ENCODE measurements around the gene SLAMF1.

SLAMF1 gene

GRCh38 chr1:160578175-160578524 is 68.7 kb downstream of the SLAMF1 start:
- H3K23ac ChIP-seq (ENCODE audit: low read length in 2 of 2), result no peak overlapping the region
- no peak overlapping the region for H2BK120ac ChIP-seq (ENCODE audit: low read depth, low read length)
- H4K91ac ChIP-seq (ENCODE audit: low read length), result no peak overlapping the region
- H3K4me3 ChIP-seq (ENCODE audit: insufficient read depth in 1 of 2, low read depth in 1 of 2, low read length in 2 of 2), result no peak overlapping the region
- H3K4me1 ChIP-seq (ENCODE audit: control insufficient read depth, insufficient read depth, low read depth, low read length), result no peaks in the 10 kb centered on the region
- H3K9ac ChIP-seq (ENCODE audit: low read length), result no peak overlapping the region
- H2AFZ ChIP-seq (ENCODE audit: low read depth, low read length), result no peak overlapping the region
- H3K27me3 ChIP-seq (ENCODE audit: control insufficient read depth in 1 of 2, insufficient read depth in 1 of 2, low read length in 2 of 2), result peaks cover 0 to 4% of the 10 kb centered on the region in 2 experiments
- H3K4ac ChIP-seq (ENCODE audit: low read depth in 1 of 2, low read length in 2 of 2), result no peak overlapping the region
- no peaks in the 10 kb centered on the region for H3K79me1 ChIP-seq (replicated peaks; ENCODE audit: low read length, poor library complexity, severe bottlenecking)
- WGBS, result 90% methylated on average over 2 of the region's 3 CpGs
- H4K8ac ChIP-seq (ENCODE audit: low read length), result no peak overlapping the region
- no peak overlapping the region for H2BK5ac ChIP-seq (ENCODE audit: low read depth, low read length, poor library complexity, severe bottlenecking)
- no peak overlapping the region for H3K18ac ChIP-seq (ENCODE audit: low read depth in 1 of 2, low read length in 2 of 2)
- H3K4me2 ChIP-seq (ENCODE audit: low read length, poor library complexity, severe bottlenecking), result no peak overlapping the region
- H2BK12ac ChIP-seq (ENCODE audit: low read length in 2 of 2), result no peak overlapping the region
- no peak for DNase-seq
- H3K27ac ChIP-seq (ENCODE audit: low read length, poor library complexity, severe bottlenecking), result no peak overlapping the region
- H2AK5ac ChIP-seq (ENCODE audit: low read length, severe bottlenecking), result no peak overlapping the region
- no peak overlapping the region for H3K14ac ChIP-seq (ENCODE audit: low read length in 2 of 2)
- H2BK15ac ChIP-seq (ENCODE audit: low read depth, poor library complexity, severe bottlenecking), result no peak overlapping the region
- H3K9me3 ChIP-seq (ENCODE audit: control insufficient read depth, low read length), result no peaks in the 10 kb centered on the region
- no peaks in the 10 kb centered on the region for H3K36me3 ChIP-seq (ENCODE audit: control insufficient read depth in 1 of 2, insufficient read depth in 2 of 2, low read depth in 1 of 2, low read length in 2 of 2)

GRCh38 chr1:160577671-160578070 is 69.2 kb downstream of the SLAMF1 start:
- peaks cover 0 to 5% of the 10 kb centered on the region in 2 experiments for H3K27me3 ChIP-seq (ENCODE audit: control insufficient read depth in 1 of 2, insufficient read depth in 1 of 2, low read length in 2 of 2)
- H2AFZ ChIP-seq (ENCODE audit: low read depth, low read length), result no peak overlapping the region
- no peak overlapping the region for H2BK5ac ChIP-seq (ENCODE audit: low read depth, low read length, poor library complexity, severe bottlenecking)
- no peak overlapping the region for H3K4me3 ChIP-seq (ENCODE audit: insufficient read depth in 1 of 2, low read depth in 1 of 2, low read length in 2 of 2)
- no peak overlapping the region for H3K9ac ChIP-seq (ENCODE audit: low read length)
- no peak overlapping the region for H3K4me2 ChIP-seq (ENCODE audit: low read length, poor library complexity, severe bottlenecking)
- no peak overlapping the region for H2BK15ac ChIP-seq (ENCODE audit: low read depth, poor library complexity, severe bottlenecking)
- no peak overlapping the region for H3K23ac ChIP-seq (ENCODE audit: low read length in 2 of 2)
- H3K4me1 ChIP-seq (ENCODE audit: control insufficient read depth, insufficient read depth, low read depth, low read length), result no peaks in the 10 kb centered on the region
- no peak overlapping the region for H3K27ac ChIP-seq (ENCODE audit: low read length, poor library complexity, severe bottlenecking)
- no peak overlapping the region for H3K18ac ChIP-seq (ENCODE audit: low read depth in 1 of 2, low read length in 2 of 2)
- no peak overlapping the region for H3K4ac ChIP-seq (ENCODE audit: low read depth in 1 of 2, low read length in 2 of 2)
- H3K36me3 ChIP-seq (ENCODE audit: control insufficient read depth in 1 of 2, insufficient read depth in 2 of 2, low read depth in 1 of 2, low read length in 2 of 2), result no peaks in the 10 kb centered on the region
- no peak for DNase-seq
- H4K8ac ChIP-seq (ENCODE audit: low read length), result no peak overlapping the region
- WGBS, result 93% methylated on average over 2 of the region's 2 CpGs
- H3K9me3 ChIP-seq (ENCODE audit: control insufficient read depth, low read length), result no peaks in the 10 kb centered on the region
- no peak overlapping the region for H3K14ac ChIP-seq (ENCODE audit: low read length in 2 of 2)
- no peak overlapping the region for H2BK120ac ChIP-seq (ENCODE audit: low read depth, low read length)
- no peak overlapping the region for H4K91ac ChIP-seq (ENCODE audit: low read length)
- H3K79me1 ChIP-seq (replicated peaks; ENCODE audit: low read length, poor library complexity, severe bottlenecking), result no peaks in the 10 kb centered on the region
- no peak overlapping the region for H2AK5ac ChIP-seq (ENCODE audit: low read length, severe bottlenecking)
- no peak overlapping the region for H2BK12ac ChIP-seq (ENCODE audit: low read length in 2 of 2)

- Histone ChIP-seq H3K4me1 (ENCODE audit: control insufficient read depth, insufficient read depth, low read depth, low read length) (no peaks in the 10 kb centered on the region), H3K9ac (ENCODE audit: low read length) (no peak overlapping the region), H2AK5ac (ENCODE audit: low read length, severe bottlenecking) (no peak overlapping the region), H3K23ac (ENCODE audit: low read length in 2 of 2) (no peak overlapping the region), H4K91ac (ENCODE audit: low read length) (no peak overlapping the region), H3K14ac (ENCODE audit: low read length in 2 of 2) (no peak overlapping the region), H3K18ac (ENCODE audit: low read depth in 1 of 2, low read length in 2 of 2) (no peak overlapping the region), H2BK5ac (ENCODE audit: low read depth, low read length, poor library complexity, severe bottlenecking) (no peak overlapping the region), H3K4me3 (ENCODE audit: insufficient read depth in 1 of 2, low read depth in 1 of 2, low read length in 2 of 2) (no peak overlapping the region), H3K4me2 (ENCODE audit: low read length, poor library complexity, severe bottlenecking) (no peak overlapping the region), H3K4ac (ENCODE audit: low read depth in 1 of 2, low read length in 2 of 2) (no peak overlapping the region), H3K79me1 (replicated peaks; ENCODE audit: low read length, poor library complexity, severe bottlenecking) (no peaks in the 10 kb centered on the region), H2BK15ac (ENCODE audit: low read depth, poor library complexity, severe bottlenecking) (no peak overlapping the region), H3K27ac (ENCODE audit: low read length, poor library complexity, severe bottlenecking) (no peak overlapping the region), H3K27me3 (ENCODE audit: control insufficient read depth in 1 of 2, insufficient read depth in 1 of 2, low read length in 2 of 2) (peaks cover 0 to 8% of the 10 kb centered on the region in 2 experiments), H4K8ac (ENCODE audit: low read length) (no peak overlapping the region), H3K36me3 (ENCODE audit: control insufficient read depth in 1 of 2, insufficient read depth in 2 of 2, low read depth in 1 of 2, low read length in 2 of 2) (no peaks in the 10 kb centered on the region), H2AFZ (ENCODE audit: low read depth, low read length) (no peak overlapping the region), H2BK120ac (ENCODE audit: low read depth, low read length) (no peak overlapping the region), H2BK12ac (ENCODE audit: low read length in 2 of 2) (no peak overlapping the region), H3K9me3 (ENCODE audit: control insufficient read depth, low read length) (no peaks in the 10 kb centered on the region)
- no peak for DNase-seq
- whole genome bisulfite sequencing, result 100% methylated on average over 1 of the region's 2 CpGs
Measured at GRCh38 chr1:160576884-160577283, 70.0 kb downstream of the SLAMF1 start.

GRCh38 chr1:160576390-160576789 is 70.5 kb downstream of the SLAMF1 start:
- H3K27ac ChIP-seq (ENCODE audit: low read length, poor library complexity, severe bottlenecking), result no peak overlapping the region
- no peaks in the 10 kb centered on the region for H3K4me1 ChIP-seq (ENCODE audit: control insufficient read depth, insufficient read depth, low read depth, low read length)
- no peak overlapping the region for H3K9ac ChIP-seq (ENCODE audit: low read length)
- H2BK120ac ChIP-seq (ENCODE audit: low read depth, low read length), result no peak overlapping the region
- no peak overlapping the region for H3K4ac ChIP-seq (ENCODE audit: low read depth in 1 of 2, low read length in 2 of 2)
- no peaks in the 10 kb centered on the region for H3K36me3 ChIP-seq (ENCODE audit: control insufficient read depth in 1 of 2, insufficient read depth in 2 of 2, low read depth in 1 of 2, low read length in 2 of 2)
- no peak overlapping the region for H2AK5ac ChIP-seq (ENCODE audit: low read length, severe bottlenecking)
- no peak overlapping the region for H2BK15ac ChIP-seq (ENCODE audit: low read depth, poor library complexity, severe bottlenecking)
- H2AFZ ChIP-seq (ENCODE audit: low read depth, low read length), result no peak overlapping the region
- no peak overlapping the region for H3K4me3 ChIP-seq (ENCODE audit: insufficient read depth in 1 of 2, low read depth in 1 of 2, low read length in 2 of 2)
- 86% methylated on average over 1 of the region's 3 CpGs for WGBS
- no peak overlapping the region for H4K91ac ChIP-seq (ENCODE audit: low read length)
- H3K4me2 ChIP-seq (ENCODE audit: low read length, poor library complexity, severe bottlenecking), result no peak overlapping the region
- no peak overlapping the region for H2BK12ac ChIP-seq (ENCODE audit: low read length in 2 of 2)
- no peak overlapping the region for H3K23ac ChIP-seq (ENCODE audit: low read length in 2 of 2)
- H4K8ac ChIP-seq (ENCODE audit: low read length), result no peak overlapping the region
- peaks cover 0 to 8% of the 10 kb centered on the region in 2 experiments for H3K27me3 ChIP-seq (ENCODE audit: control insufficient read depth in 1 of 2, insufficient read depth in 1 of 2, low read length in 2 of 2)
- no peak overlapping the region for H3K18ac ChIP-seq (ENCODE audit: low read depth in 1 of 2, low read length in 2 of 2)
- H2BK5ac ChIP-seq (ENCODE audit: low read depth, low read length, poor library complexity, severe bottlenecking), result no peak overlapping the region
- H3K9me3 ChIP-seq (ENCODE audit: control insufficient read depth, low read length), result no peaks in the 10 kb centered on the region
- no peak overlapping the region for H3K14ac ChIP-seq (ENCODE audit: low read length in 2 of 2)
- DNase-seq, result no peak
- H3K79me1 ChIP-seq (replicated peaks; ENCODE audit: low read length, poor library complexity, severe bottlenecking), result no peaks in the 10 kb centered on the region

Data from mesenchymal stem cell (in vitro differentiated cells and primary cell).